PC-3 (cell line): Measurements from ENCODE around the gene REN.

Experiments used
- EZH2 ChIP-seq: fragments of 300-600 bp; sonication (generic); IDR thresholded peaks from one replicate; pipeline ENCODE4 v1.6.1; 2017; ENCODE audit warnings: antibody characterized with exemption, mild to moderate bottlenecking, low read length; ENCODE audit not compliant: unreplicated experiment
- EZH2phosphoT487 ChIP-seq: fragments of 300-600 bp; sonication (generic); IDR thresholded peaks from 2 replicates; pipeline ENCODE4 v1.6.1; 2018; ENCODE audit warnings: mild to moderate bottlenecking, antibody characterized with exemption, low read length, borderline replicate concordance
- TF ChIP-seq, protein P1 (sequence below): fragments of 300-600 bp; sonication (generic); conservative IDR thresholded peaks from 2 replicates; pipeline ENCODE4 v1.5.1; 2017; ENCODE audit warnings: antibody characterized with exemption, low read depth, mild to moderate bottlenecking, low read length

DNA sequence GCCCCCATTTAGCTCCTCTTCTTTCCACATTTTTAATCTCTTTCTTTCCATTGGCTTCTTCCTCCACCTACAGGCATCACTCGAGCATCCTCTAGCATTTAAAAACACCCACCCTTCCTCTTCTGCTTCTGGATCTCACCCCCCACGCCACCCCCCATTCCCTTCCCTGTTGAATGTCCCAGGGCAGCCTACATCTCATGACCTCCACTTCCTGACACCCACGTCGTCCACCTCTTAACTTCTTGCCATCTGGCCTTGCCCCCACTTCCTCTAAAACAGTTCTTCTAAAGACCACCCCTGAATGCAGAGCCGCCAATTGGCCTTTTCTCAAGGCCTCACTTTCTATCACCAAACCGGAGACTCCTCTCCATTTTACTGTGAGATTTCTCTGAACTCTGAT is 8.2 kb downstream of the REN start:
- TF ChIP-seq, protein P1, sequence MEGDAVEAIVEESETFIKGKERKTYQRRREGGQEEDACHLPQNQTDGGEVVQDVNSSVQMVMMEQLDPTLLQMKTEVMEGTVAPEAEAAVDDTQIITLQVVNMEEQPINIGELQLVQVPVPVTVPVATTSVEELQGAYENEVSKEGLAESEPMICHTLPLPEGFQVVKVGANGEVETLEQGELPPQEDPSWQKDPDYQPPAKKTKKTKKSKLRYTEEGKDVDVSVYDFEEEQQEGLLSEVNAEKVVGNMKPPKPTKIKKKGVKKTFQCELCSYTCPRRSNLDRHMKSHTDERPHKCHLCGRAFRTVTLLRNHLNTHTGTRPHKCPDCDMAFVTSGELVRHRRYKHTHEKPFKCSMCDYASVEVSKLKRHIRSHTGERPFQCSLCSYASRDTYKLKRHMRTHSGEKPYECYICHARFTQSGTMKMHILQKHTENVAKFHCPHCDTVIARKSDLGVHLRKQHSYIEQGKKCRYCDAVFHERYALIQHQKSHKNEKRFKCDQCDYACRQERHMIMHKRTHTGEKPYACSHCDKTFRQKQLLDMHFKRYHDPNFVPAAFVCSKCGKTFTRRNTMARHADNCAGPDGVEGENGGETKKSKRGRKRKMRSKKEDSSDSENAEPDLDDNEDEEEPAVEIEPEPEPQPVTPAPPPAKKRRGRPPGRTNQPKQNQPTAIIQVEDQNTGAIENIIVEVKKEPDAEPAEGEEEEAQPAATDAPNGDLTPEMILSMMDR: no peak
- TF ChIP-seq EZH2 (no peak), EZH2phosphoT487 (no peak)
